Psoas muscle (tissue), 8 donors: ENCODE results near the gene ZNF616. TPM values are rescaled to one million over a fixed set of nuclear protein-coding genes. Genes with fewer than 3 reads are reported as not detected.

Experiments
- ATAC-seq, 4 donors: fragments of 200-7000 bp; cut with Tn5 transposase; one replicate each; pipeline ENCODE4 v1.9.1; 2020; ENCODE audit warnings: moderate library complexity in 3 of 4, mild to moderate bottlenecking in 2 of 4
- DNase-seq, 2 donors: peaks; one replicate each; pipeline ENCODE4 v3.0.0-alpha.2; 2020
- H3K27ac ChIP-seq: fragments of 200-600 bp; one replicate; pipeline ENCODE4 v1.8.0; 2022
- H3K27me3 ChIP-seq, 3 donors: fragments of 200-600 bp in 1 of 3; one replicate each; pipeline versions ENCODE4 v1.6.1 to v1.8.0; 2013 to 2022; ENCODE audit warnings: low read length in 2 of 3, mild to moderate bottlenecking in 2 of 3, moderate library complexity in 1 of 3; ENCODE audit not compliant: insufficient read depth in 3 of 3
- H3K36me3 ChIP-seq, 2 donors: fragments of 200-600 bp in 1 of 2; one replicate each; pipeline versions ENCODE4 v1.6.1 to v1.8.0; 2013 to 2022; ENCODE audit warnings: low read depth in 1 of 2, mild to moderate bottlenecking in 1 of 2, moderate library complexity in 1 of 2; ENCODE audit not compliant: insufficient read depth in 1 of 2
- H3K4me1 ChIP-seq: fragments of 200-600 bp; one replicate; pipeline ENCODE4 v1.8.0; 2022
- H3K4me3 ChIP-seq: fragments of 200-600 bp; one replicate; pipeline ENCODE4 v1.8.0; 2022; ENCODE audit warnings: mild to moderate bottlenecking
- H3K9me3 ChIP-seq: fragments of 200-600 bp; one replicate; pipeline ENCODE4 v1.8.0; 2022
- CTCF ChIP-seq: fragments of 200-600 bp; IDR thresholded peaks from one replicate; pipeline ENCODE4 v1.8.0; 2022; ENCODE audit warnings: antibody characterized with exemption
- WGBS, 3 donors: extraction: QIAGEN DNeasy Blood & Tissue Kit; methylation state at CpG; one replicate each; pipeline versions ENCODE4 v1.1.6 to v1.1.7; 2013; 5-methylcytosine and 5-hydroxymethylcytosine counted together
- intact Hi-C, 2 donors: fragments of 100-400 bp; cut with DNase I; formaldehyde crosslinking; loops; one replicate each; pipeline versions ENCODE4 v1.11.0 to v1.14.2; 2022
- long read RNA-seq, 2 donors: library from polyadenylated mRNA; unstranded; transcript quantifications; one replicate each; pipeline ENCODE4 v2.0.0, GENCODE V29; 2021
- polyA plus RNA-seq, 3 donors: library from polyadenylated mRNA; stranded (reverse); fragments of 200-250 nt; gene quantifications; one replicate each; pipeline ENCODE4 v1.2.3, GENCODE V29; 2013
- total RNA-seq, 4 donors: library from RNA; stranded (reverse); fragmentation: NEBNext Ultra II Directional in 2 of 4; extraction: Animal tissue kit (Norgen Biotek cat#: 25700) in 2 of 4; gene quantifications; one replicate each; pipeline versions ENCODE4 v1.2.1 to v1.2.4, GENCODE V29; 2021 to 2023
- donor health status: healthy with polysubstance abuse.
- donor health status: DM: no; HTN: no; CAD: no; lungs with moderate emphysema.
- donor health status: Bipolar disorder and iron deficiency.
- donor health status: healthy.
- donor health status: DM: yes; HTN: yes; CAD: no.
- donor health status: DM: no; HTN: no; CAD: no.
- donor health status: DM: no; HTN: no; CAD: no.
- donor health status: DM: yes; HTN: yes; CAD: no.

ZNF616 gene
- total RNA-seq (1 to 10 TPM; 1.8 to 6.2 (median 3.8) TPM), polyA plus RNA-seq (1 to 10 TPM; 1.5 to 4.8 (median 2.2) TPM)
- long read RNA-seq, donor 1, full-length matches to known transcripts: 1 of 1 reads
- long read RNA-seq, donor 1, partial matches to known transcripts: 0 of 1 reads
- long read RNA-seq, donor 1, other reads (novel, unspliced or antisense): 0 of 1 reads
- long read RNA-seq, donor 2, full-length matches to known transcripts: 2 of 4 reads
- long read RNA-seq, donor 2, partial matches to known transcripts: 0 of 4 reads
- long read RNA-seq, donor 2, other reads (novel, unspliced or antisense): 2 of 4 reads

DNA sequence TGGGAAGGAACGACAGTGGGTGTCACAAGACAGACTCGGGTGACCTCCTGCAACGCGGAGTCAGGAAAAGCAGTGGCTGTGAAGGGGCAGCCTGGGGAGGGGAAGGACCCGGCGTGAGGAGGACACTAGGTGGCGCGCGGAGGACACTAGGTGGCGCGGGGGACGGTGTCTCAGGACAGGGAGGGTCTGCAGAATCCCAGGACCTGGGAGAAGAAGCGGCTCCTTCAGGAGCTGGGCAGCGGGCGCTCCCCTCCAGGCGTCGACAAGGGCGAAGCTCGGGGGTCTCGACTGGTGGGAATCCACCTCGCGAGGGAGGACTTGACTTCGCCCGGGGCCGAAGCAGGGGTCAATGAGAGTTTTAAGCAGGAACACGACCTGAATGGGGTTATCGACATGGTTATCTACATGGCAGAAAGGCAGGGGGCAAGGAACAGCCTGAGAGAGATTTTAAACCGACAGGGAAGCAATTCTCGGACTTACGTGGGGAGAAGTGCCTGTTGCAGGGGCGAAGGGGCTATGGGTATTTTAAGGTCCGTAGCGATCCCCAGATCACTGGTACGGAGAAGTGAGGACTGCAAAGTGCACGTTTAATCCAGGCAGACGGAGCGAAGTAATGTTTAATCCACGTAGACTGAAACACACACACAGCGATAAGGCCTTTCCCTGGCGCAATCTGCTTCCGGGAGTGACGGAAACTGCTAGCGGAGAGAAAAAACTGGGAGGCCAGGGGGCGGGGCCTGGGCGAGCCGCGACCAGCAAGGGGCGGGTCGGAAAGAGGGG lies at the start of gene ZNF616:
TSS of gene ZNF616 (minus strand) at position 687 of the 780 bp plus-strand sequence. CDS start 9,426 bp downstream, outside the sequence.
- DNase-seq: peak; percentile 98 to 99
- Histone ChIP-seq H3K4me1 (peaks cover 17% of the 10 kb centered on the region), H3K27me3 (no peaks in the 10 kb centered on the region), H3K4me3 (peak within 1 kb of the TSS; percentile 98), H3K27ac (peak within 1 kb of the TSS; percentile 93), H3K36me3 (no peaks in the 10 kb centered on the region), H3K9me3 (peaks cover 4% of the 10 kb centered on the region)
- intact Hi-C loops: loop anchor here (1.0 to 5.0 kb wide), 3 partner anchors 31 to 98 kb away; partner anchors contain the start of gene ZNF836 (in 2 of the 2)
- peak; percentile 93 to 99 (median 95) for ATAC-seq
- TF ChIP-seq CTCF: peak; percentile 79
- WGBS, 3 donors: 0% methylated on average over 49 of the region's 49 CpGs

GRCh38 chr19:52188822-52189734 lies 49.3 kb upstream of the ZNF616 start:
- 1% methylated on average over 32 of the region's 32 CpGs for WGBS, 3 donors
- H3K4me1 ChIP-seq: peaks cover 41% of the 10 kb centered on the region
- H3K9me3 ChIP-seq: no peaks in the 10 kb centered on the region
- peak overlapping the region; percentile 91 for H3K27ac ChIP-seq
- no peak for TF ChIP-seq CTCF
- peaks cover 2 to 16% of the 10 kb centered on the region in 2 donors for H3K36me3 ChIP-seq
- intact Hi-C loops: loop anchor here (5.0 to 10.0 kb wide), 2 partner anchors 46 to 47 kb away; no protein-coding TSS in a partner anchor
- peak; percentile 79 to 93 for DNase-seq
- ATAC-seq: peak; percentile 23 to 53 (median 39)
- H3K4me3 ChIP-seq: peak overlapping the region; percentile 73
- no peaks in the 10 kb centered on the region for H3K27me3 ChIP-seq

DNA sequence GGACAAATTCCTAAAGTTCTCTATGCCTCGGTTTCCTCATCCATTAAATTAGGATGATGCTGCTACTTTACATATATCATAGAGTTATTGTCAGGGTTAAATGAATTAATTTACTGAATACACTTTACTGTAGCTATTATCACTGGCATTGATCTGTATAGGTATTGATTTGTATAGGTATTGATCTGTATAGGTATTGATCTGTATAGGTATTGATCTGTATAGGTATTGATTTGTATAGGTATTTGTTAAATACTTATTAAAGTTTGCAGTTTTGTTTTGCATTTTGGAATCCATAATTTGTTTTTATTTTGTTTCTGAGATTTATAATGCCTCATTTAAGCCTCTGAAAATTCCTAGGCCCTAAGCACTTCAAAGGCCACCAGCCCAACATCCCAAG lies 47.7 kb upstream of the ZNF616 start:
- Histone ChIP-seq H3K4me3 (no peak overlapping the region), H3K4me1 (peaks cover 24% of the 10 kb centered on the region), H3K27me3 (no peaks in the 10 kb centered on the region), H3K27ac (no peak overlapping the region), H3K9me3 (no peaks in the 10 kb centered on the region), H3K36me3 (peaks cover 0 to 2% of the 10 kb centered on the region in 2 donors)
- no peak for ATAC-seq
- WGBS, 3 donors: 96 to 100% (median 97%) methylated on average over 1 of the region's 1 CpG
- intact Hi-C loops: loop anchor here (5.0 to 10.0 kb wide), 2 partner anchors 45 to 47 kb away; no protein-coding TSS in a partner anchor
- TF ChIP-seq CTCF: no peak
- no peak for DNase-seq

DNA sequence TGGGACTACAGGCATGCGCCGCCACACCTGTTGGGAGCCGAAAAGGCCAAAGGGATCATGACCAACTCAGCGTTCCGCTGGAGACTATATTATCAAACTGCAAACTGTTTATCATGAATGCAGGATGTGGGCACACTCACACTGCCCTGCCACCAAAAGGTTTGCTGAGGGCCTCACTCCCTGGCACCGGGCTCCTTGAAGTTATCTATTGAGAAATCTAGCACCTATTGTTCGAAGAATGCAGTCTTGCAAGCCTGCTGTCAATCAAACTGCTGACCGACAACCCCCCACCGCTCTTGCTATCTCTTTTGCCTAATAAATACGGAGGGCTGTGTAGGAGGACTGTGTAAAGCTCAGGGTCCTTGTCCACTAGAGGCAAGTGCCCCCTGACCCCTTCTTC lies 36.8 kb upstream of the ZNF616 start:
- Histone ChIP-seq H3K9me3 (no peaks in the 10 kb centered on the region), H3K27ac (no peak overlapping the region), H3K4me1 (peaks cover 5% of the 10 kb centered on the region), H3K36me3 (no peaks in the 10 kb centered on the region), H3K4me3 (no peak overlapping the region), H3K27me3 (no peaks in the 10 kb centered on the region)
- WGBS, 3 donors: 74 to 87% (median 85%) methylated on average over 10 of the region's 10 CpGs
- TF ChIP-seq CTCF: no peak
- ATAC-seq: no peak
- no peak for DNase-seq
- intact Hi-C loops: no loop called here
